HG02642 (cell line): ENCODE results near the gene FGF22.
A peak's percentile ranks its signal among the peaks of the same experiment; 100 is the strongest.
"Not testable (repeated sequence)": the region's sequence is repeated elsewhere in the genome, so short reads cannot be mapped to it uniquely, and the experiment has no call there.

Experiments
- ATAC-seq: cut with Tn5 transposase; IDR thresholded peaks from one replicate; pipeline ENCODE4 v1.9.1; 2021; ENCODE audit warnings: mild to moderate bottlenecking; ENCODE audit not compliant: unreplicated experiment, poor library complexity

FGF22 gene

DNA sequence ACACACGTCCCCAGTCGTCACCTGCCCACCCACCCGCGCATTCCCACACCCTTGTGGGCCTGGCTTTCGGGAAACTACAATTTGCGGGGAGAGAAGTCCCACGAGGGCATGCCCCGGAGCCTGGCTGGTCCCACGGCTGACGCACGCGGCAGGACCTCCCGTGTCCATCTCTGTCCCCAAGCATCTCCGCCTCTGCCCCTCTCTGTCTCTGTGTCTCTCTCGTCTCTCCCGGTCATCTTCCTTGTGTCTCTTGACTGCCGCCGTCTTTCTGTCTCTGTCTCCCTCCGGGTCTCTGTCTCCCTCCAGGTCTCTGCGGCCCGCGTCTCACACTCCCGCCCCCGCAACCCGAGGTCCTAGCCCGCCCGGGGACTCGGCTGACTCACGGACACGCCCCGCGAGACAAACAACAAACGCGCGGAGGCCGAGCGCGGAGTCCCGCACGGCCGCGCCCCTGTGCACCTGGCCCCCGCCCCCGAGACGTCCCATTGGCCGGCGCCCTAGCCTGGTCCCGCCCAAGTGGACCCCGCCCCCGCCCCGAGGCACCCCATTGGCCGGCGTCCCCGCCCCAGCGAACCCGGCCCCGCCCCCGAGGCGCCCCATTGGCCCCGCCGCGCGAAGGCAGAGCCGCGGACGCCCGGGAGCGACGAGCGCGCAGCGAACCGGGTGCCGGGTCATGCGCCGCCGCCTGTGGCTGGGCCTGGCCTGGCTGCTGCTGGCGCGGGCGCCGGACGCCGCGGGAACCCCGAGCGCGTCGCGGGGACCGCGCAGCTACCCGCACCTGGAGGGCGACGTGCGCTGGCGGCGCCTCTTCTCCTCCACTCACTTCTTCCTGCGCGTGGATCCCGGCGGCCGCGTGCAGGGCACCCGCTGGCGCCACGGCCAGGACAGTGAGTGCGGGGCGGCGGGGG lies at the start of gene FGF22:
FGF22 (plus strand) TSS at position 627 of the 908 bp plus-strand sequence; CDS start at position 674, 47 bp downstream.
- peak; percentile 65 for ATAC-seq

DNA sequence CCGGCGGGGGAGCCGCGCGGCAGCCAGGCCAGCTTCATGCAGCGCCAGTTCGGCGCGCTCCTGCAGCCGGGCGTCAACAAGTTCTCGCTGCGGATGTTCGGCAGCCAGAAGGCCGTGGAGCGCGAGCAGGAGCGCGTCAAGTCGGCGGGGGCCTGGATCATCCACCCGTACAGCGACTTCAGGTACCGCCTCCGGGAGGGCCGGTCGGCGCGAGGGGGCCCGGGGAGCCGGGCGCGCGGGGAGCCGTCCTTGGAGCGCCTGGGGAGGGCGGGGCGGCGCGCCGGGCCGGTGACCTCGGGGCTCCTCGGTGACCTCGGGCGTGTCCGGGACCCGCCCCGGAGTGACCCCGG lies 49.3 kb upstream of the FGF22 start:
- no peak for ATAC-seq

DNA sequence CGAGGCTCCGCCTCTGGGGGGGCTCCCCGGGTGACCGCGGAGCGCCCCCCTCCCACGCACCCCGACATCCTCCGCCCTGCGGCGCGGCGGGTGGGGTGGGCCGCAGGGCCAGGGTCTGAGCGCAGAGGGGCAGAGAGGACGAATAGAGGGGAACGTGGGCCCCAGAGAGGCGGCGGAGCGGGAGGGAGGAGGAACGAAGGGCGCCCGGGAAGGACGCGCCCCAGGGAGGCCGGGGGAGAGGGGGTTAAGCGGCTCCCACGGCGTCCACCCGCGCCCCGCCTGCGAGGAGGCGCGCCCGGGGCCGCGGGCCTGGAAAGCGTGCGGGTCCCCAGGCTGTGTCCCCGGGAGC lies 49.0 kb upstream of the FGF22 start:
- ATAC-seq: no peak

DNA sequence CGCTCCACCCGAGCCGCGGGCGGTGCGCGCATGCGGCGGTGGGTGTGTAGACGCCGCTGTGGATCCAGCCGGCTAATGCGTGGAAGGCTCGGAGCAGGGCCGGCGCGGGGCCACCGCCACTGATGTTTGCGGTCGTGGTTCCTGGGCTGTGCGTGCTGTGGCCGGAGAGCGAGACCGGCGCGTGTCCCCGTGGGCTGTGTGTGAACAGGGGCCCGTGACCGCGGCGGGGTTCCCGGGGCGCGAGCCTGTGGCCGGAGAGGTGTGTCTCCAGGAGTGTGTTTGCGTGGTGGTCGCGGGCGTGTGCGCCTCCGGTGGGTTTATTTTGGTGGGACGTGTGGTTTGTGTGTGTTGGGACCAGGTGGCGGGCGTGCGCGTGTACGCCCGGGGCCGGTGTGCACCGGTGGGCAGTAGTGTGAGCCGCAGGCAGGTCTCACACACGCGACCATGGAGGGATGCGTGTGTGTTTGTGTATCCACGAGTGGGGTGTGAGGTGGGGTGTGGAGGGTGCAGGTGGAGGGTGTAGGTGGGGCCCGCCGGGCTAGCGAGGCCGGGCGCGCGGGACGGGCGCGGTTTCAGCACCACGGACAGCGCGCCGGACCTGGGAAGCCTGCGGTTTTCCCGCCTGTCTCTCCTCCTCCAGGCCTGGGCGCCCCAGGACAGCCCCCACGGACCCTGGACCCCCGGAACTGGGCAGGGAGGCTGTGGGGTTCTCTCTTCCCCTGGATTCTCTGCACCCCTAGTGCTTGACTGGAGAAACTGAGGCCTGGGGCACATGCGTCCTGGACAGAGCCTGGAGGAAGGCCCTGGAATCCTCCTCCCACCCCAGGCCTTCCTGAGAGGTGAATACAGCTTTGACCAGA lies 48.4 kb upstream of the FGF22 start:
- ATAC-seq: no peak

DNA sequence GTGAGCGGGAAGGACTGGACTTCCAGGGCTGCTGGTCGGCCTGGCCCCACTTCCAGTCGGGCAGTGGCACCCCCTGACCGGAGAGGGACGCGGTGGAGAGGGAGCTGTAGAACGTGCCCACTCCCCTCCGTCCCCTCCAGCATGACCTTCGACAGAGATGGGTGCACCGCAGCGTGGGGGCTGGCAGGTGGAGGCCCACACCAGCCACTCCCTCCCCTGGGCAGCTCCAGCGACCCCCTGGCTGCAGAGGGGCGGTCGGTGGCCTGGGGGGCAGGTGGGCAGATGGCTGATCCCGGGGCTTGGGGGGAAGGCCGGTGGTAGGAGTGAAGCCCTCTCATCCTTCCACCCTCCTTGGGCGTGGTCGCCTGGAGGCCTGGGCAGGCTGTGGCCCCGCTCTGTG lies 47.6 kb upstream of the FGF22 start:
- ATAC-seq: no peak

DNA sequence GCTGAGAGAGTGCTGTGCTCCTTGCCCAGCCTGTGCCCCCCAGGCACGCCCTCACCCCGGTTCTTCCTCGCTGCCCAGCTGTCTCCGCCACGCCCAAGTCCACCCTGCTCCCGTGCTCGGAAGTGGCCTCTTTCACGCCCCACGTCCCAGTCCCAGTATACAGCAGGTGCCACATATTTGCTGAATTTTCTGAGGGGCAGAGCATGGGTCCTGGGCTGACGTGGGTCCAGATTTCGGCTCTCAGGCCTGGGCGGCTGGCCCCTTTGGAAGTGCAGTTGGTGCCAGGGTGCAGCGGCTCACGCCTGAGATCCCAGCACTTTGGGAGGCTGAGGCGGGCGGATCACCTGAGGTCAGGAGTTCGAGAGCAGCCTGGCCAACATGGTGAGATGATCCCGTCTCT lies 46.6 kb upstream of the FGF22 start:
- no peak for ATAC-seq

DNA sequence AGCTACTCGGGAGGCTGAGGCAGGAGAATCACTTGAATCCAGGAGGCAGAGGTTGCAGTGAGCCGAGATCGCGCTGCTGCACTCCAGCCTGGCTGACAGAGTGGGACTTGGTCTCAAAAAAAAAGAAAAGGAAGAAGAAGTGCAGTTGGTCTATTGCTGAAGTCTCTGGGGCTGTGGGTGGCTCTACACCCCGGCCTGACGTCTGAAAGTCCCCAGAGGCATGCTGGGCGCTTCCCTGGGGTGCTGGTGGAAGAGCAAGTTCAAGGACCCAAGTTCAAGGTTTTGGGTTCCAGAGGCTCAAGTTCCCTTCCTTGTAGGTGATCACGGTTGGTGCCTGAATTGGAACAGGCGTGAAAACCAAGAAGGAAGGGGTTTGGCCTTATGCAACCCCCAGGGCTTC lies 46.2 kb upstream of the FGF22 start:
- no peak for ATAC-seq

DNA sequence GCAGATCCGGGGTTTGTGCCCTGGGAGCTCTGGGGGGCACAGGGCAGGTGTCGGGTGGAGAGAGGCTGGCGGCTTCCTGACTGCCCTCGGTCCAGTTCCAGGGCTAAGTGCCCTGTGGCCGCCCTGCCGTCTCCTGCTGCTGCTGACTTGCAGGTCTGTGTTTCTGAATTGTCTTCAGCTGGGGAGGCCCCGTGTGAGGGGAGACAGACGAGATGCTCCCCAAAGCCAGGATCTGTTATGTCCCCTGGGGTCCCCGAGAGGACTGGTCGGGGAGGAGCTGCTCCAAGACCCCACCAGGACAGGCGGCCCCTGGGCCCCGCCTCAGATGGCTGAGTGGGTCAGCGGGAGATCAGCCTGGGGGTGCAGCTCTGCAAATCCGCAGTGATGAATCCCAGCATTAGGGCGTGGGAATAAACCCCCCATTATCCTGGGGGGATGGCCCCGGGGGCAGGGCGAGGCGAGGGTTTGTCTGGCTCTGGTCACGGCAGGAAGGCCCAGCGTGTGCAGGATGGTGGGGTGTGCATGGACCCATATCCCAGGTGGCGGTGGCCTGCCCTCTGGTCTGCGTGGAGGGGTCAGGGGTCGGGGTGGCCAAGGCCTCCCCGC lies 45.3 kb upstream of the FGF22 start:
- ATAC-seq: no peak

DNA sequence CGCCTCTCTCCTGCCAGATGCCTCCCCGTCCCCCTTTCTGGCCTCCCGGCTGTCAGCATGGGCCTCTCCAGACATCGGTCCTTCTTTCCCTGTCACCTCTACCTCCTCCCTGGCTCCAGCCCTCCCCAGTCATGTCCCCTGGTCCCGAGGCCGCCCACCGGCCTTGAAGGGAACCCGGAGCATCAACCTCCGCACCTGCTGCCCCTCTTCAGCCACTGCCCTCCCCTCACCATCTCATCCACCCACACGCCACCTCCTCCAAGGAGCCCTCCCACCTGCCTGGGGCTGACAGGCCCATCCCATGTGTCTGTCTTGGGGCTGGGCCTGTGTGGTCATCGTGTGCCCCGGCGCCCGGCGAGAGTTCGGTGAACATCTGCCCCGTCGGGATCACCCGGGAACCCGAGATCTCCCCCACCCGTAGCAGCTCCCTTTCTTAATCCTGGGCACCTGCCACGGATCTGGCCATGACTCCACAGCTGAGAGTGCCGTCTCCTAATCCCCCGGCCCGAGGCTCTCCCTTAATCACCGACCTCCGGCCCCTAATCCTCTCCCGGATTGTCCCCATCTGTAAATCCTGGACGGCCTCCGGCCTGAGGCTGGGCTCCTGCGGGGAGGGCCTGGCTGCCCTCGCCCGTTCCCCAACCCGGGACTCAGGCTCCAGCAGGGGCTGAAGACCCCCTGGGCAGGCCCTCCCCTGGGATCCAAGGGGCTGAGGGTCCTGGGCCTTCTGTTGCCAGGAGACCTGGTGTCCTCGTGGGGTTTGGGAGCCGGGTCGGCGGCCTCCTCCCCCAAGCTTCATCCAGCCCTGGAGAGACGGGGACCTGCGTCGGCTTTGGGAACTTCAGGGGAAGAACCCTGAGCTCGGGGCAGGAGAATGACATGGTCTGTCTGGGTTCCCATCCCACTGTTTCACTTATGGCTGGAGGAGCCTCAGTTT lies 44.1 kb upstream of the FGF22 start:
- ATAC-seq: no peak

DNA sequence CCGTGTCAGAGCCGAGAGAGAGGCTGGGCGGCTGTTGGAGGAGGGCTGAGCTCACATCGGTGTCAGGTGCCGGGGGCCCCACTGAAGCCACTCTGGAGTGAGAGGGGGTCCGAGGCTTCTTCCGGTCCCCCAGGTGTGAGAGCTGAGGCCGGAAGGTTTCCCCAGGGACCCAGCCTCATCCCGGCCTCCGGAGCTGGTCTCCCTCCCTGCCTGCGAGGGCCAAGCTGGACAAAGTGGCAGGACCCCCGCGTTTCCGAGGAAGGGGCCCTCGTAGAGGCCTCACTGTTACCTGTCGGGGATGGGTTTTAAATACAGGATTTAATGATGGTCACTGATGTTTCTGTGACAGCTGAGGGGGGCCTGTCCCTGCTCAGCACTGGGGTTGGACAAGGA lies 43.4 kb upstream of the FGF22 start:
- no peak for ATAC-seq

DNA sequence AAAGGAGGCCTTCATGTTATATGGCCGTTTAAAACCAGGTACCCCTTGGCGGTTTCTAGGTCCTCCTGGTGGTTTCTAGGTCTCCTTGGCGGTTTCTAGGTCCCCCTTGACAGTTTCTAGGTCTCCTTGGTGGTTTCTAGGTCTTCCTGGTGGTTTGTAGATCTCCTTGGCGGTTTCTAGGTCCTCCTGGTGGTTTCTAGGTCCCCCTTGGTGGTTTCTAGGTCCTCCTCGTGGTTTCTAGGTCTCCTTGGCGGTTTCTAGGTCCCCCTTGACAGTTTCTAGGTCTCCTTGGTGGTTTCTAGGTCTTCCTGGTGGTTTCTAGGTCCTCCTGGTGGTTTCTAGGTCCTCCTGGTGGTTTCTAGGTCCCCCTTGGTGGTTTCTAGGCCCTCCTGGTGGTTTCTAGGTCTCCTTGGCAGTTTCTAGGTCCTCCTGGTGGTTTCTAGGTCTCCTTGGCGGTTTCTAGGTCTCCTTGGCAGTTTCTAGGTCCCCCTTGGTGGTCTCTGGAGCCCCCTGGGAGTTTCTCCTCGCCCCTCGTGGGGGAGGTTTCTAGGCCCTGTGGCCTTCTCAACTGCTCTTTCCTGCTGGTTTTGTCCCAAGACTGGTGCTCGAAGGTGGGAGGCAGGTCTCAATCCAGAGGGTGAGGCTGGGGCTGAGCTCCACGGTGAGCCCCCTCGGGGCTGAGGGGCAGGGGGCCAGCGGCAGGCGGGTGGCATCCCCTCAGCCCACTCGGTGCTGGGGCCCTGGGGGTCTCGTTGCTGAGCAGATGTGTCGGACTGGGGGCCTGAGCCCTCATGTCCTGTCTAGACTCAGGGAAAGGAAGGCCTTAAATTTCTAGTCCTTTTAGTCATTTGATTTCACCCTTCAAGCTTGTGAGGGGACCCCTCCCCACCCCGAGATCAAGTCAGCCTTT lies 42.0 kb upstream of the FGF22 start:
- ATAC-seq: no peak

DNA sequence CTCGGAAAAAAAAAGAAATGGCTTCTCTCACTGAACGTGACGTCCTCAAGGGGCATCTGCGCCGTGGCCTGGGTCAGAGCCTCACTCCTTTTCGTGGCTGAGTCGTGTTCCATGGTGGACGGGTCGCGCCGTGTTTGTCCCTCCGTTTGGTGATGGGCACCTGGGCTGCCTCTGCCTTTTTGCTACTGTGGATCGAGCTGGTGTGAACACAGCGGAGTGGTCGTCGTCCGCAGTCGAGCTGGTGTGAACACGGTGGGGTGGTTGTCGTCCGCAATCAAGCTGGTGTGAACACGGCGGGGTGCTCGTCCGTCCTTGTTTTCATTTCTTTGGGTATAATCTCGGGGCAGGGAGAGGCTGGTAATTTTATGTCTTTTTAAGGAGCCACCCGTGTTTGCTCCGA lies 38.4 kb upstream of the FGF22 start:
- no peak for ATAC-seq

DNA sequence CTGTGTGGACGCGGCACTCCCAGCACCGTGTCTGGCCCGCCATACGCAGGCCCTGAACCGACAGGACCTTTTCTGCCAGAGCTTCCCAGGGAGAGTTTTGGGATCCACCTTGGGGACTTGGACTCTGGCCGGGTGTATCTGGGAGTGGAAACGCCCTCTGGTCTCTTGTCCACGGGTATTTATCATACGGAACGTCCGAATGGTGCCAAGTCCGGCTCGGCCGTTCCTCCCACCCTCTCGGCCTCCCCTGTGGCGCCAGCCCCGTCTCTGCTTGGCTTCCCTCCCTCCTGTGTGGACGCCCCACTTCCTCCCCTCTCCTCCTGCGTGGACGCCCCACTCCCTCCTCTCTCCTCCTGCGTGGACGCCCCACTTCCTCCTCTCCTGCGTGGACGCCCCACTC lies 37.9 kb upstream of the FGF22 start:
- ATAC-seq: no peak

DNA sequence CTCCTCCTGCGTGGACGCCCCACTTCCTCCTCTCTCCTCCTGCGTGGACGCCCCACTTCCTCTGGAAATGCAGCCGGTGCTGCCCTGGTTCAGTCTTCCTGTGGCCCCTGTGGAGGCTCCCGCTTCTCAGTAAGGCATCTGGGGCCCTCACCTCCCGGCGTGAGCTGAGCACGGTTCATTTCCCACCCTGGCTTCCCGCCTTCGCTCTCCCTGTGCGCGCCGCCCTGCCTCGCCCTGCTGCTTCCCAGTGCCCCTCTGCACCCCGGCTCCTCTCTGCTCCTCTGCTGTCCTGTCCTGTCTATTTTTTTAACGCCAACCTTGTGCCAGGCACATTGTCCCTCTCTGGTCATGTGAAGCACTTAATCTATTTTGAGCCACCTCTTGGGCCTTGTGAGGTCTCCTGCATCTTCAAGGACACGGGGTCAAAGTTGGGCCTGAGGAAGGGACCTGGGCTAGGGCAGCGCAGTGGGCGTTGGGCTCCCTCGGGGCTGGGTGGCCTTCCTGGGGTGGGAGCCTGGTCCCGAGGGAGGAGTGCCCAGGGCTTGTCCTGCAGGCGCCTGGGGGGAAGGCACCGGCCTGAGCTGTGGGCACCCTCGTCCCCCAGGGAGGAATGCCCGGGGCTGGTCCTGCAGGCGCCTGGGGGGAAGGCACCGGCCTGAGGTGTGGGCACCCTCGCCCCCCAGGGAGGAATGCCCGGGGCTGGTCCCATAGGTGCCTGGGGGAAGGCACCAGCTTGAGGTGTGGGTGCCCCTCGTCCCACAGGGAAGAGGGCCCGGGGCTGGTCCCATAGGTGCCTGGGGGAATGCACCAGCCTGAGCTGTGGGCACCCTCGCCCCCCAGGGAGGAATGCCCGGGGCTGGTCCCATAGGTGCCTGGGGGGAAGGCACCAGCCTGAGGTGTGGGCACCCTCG lies 37.0 kb upstream of the FGF22 start:
- ATAC-seq: no peak

DNA sequence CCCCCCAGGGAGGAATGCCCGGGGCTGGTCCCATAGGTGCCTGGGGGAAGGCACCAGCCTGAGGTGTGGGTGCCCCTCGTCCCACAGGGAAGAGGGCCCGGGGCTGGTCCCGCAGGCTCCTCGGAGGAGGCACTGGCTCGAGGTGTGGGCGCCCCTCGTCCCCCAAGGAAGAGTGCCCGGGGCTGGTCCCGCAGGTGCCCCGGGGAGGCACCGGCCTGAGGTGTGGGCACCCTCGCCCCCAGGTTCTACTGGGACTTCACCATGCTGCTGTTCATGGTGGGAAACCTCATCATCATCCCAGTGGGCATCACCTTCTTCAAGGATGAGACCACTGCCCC lies 36.4 kb upstream of the FGF22 start:
- not testable (repeated sequence) for ATAC-seq

DNA sequence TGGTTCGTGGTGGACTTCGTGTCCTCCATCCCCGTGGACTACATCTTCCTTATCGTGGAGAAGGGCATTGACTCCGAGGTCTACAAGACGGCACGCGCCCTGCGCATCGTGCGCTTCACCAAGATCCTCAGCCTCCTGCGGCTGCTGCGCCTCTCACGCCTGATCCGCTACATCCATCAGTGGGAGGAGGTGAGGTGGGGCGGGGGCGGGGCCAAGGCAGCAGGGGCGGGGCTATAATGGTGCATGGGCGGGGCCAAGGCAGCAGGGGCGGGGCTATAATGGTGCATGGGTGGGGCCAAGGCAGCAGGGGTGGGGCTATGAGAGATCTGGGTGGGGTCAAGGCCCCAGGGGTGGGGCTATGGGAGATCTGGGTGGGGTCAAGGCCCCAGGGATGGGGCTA lies 35.9 kb upstream of the FGF22 start:
- ATAC-seq: not testable (repeated sequence)

DNA sequence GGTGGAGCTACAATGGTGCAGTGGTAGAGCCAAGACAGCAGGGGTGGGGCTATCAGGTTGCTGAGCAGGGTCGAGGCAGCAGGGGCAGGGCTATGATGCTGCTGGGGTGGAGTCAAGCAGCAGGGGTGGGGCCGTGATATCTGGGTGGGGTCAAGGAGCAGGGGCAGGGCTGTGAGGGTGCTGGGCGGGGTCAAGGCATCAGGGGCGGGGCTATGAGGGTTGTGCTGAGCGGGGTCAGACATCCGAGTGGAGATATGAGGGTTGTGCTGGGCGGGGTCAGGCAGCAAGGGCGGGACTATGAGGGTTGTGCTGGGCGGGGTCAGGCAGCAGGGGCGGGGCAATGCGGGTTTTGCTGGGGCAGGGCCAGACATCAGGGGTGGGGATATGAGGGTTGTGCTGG lies 35.3 kb upstream of the FGF22 start:
- ATAC-seq: no peak
